Midbrain (tissue), 1 donor: ENCODE measurements around the gene ING5.

Source experiments
- DNase-seq: peaks from one replicate; lab custom pipeline; 2025; lab: John Stamatoyannopoulos, UW

ING5 gene

DNA sequence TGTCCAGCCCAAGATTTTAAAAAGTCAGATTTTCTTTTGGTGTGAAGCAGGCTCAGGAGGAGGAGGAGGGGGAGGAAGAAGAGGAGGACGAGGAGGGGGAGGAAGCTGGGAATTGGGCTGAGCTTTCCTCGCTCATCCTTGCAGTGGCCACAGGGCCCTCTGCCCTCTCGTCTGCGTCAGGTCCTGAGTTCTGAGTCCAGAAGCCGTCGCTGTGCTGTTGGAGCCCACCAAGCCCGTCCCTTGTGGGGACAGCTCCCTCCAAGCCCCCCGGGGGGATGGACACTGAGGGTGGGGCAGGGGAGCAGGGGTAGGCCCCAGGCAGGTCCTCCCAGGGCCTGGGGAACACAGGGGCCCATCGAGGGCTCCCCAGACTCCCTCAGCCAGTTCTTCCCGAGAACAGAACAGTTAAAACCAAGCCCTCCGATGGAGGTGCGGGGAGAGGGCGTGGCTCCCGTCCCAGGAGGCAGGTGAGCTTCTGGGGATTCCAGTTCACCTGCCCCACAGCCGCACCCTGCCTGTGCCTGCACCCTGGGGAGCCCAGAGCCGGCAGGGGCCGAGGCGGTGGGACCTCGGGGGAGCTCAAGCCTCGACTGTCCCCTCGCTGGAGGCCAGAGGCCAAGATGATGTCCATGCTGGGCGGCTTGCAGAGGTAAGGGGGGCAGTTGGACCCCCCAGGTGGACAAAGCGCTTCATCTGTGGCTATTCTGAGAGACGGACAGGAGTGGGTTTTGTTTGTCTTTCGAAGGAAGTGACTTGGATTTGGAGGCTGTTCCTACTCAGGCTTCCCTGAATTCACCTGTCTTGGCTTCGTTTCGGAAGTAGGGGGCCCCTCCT lies 74.7 kb downstream of the ING5 start, which contains the start of gene GAL3ST2:
Gene GAL3ST2, plus strand, starts transcription at position 487 of the 834 bp plus-strand sequence. Its CDS starts 134 bp downstream, at position 621.
- no peak for DNase-seq

DNA sequence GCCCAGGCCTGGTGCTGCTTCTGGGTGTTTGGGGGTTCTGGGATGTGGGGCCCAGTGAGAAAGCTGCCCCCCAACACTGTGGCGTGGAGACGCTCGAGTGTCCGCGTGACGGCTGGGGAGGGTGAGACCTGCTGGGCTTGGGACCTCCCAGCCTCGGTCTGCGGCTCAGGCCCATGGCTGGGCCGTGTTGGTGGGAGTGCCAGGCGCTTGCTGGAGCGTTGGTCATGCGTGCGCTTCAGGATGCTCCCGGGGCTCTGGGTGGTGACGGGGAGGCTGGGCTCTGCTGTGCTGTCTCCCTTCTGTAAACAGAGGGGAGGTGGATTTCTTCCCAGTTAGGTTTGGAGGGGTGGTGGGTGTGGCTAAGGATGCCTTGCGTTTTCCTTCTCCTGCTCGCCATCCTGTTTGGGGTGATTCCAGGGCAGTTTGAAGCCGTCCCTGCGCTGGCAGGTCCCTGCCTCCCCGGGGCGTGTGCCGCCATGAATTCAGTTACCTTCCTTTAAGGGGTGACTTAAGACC lies 75.4 kb downstream of the ING5 start:
- no peak for DNase-seq

DNA sequence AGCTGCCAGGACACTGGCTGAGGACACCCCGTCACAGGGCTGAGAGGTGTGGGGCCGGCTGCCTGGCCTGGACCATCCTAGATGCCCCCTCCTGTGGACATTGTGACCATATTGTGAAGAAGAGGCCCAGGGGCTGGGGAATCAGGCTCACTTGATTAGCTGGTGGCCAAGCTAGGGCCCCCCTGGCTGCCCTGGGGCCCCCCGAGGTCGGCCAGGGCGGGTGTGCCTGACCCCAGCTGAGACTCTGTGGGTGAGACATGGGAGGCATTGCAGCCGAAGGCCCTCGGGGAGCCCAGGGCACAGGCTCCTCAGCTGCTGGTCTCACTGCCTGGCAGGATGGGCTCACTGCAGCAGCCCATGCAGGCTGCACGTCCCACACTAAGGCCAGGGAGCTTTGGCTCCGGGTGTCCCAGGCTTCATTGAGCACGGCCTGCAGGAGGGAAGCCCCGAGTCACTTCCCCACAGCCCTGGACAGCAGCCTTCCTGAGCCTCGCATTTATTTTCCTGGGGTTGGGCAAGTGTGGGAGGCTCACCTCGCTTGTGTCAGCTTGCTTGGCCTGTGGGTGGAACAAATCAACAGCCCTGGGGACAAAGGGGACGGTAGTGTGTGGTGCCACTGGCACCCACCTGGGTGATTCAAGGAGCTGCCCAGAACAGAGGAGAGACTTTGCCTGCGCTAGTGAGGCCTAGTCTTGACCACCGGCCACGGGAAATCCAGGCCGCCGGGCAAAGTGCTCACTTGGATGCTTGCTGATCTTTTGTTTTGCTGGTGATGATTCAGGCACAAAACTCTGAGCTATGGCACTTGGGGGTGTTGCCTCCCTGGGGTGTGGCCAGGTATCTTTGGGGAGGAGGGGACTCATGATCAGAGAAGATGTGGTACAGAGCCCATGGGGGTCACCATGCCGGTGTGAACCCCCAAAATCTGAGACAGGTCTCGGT lies 76.1 kb downstream of the ING5 start:
- DNase-seq, result no peak
